GM21737 (cell line): ENCODE results near the gene VWC2L.

Experiments used
- ATAC-seq: cut with Tn5 transposase; IDR thresholded peaks from one replicate; pipeline ENCODE4 v1.9.1; 2021; ENCODE audit warnings: mild to moderate bottlenecking, moderate library complexity; ENCODE audit not compliant: unreplicated experiment

The VWC2L gene

GRCh38 chr2:214579035-214579434, 168.2 kb downstream of the VWC2L start:
- ATAC-seq = no peak

- ATAC-seq = no peak
Observed at GRCh38 chr2:214587442-214587841, 176.6 kb downstream of the VWC2L start.

- ATAC-seq = no peak
Observed at GRCh38 chr2:214591366-214591765, 180.5 kb downstream of the VWC2L start.

GRCh38 chr2:214592011-214592410, 181.2 kb downstream of the VWC2L start:
- no peak for ATAC-seq

GRCh38 chr2:214593727-214594126, 182.9 kb downstream of the VWC2L start:
- ATAC-seq = no peak

GRCh38 chr2:214601852-214602633, 191.2 kb downstream of the VWC2L start:
- ATAC-seq = no peak

GRCh38 chr2:214604861-214605260, 194.0 kb downstream of the VWC2L start:
- no peak for ATAC-seq

- ATAC-seq = no peak
Observed at GRCh38 chr2:214607051-214607450, 196.2 kb downstream of the VWC2L start.

- no peak for ATAC-seq
Observed at GRCh38 chr2:214611015-214611414, 200.2 kb downstream of the VWC2L start.

- no peak for ATAC-seq
Observed at GRCh38 chr2:214624166-214624760, 213.4 kb downstream of the VWC2L start.

- ATAC-seq = no peak
Observed at GRCh38 chr2:214628091-214628490, 217.2 kb downstream of the VWC2L start.
